Immature natural killer cell (primary cell): ENCODE data around the gene SIK2. TPM values are rescaled to one million over a fixed set of nuclear protein-coding genes. Genes with fewer than 3 reads are reported as not detected.

Source experiments
- polyA plus RNA-seq, 3 donors: library from polyadenylated mRNA; unstranded; fragments of 300-500 nt; fragmentation: Illumina TruSeq; gene quantifications; one replicate each; pipeline ENCODE4 v1.2.3, GENCODE V29; 2021

The SIK2 gene
- polyA plus RNA-seq, 3 donors from 2014 or later, result 0.04 to 0.38 (median 0.13) TPM

Other genes starting within 250 kb of the SIK2 start
- under 1 TPM in 1 of 3 donors, not detected in 2; 0.09 TPM for gene POU2AF1, start 223.2 kb upstream of the SIK2 start, polyA plus RNA-seq
- not detected for gene BTG4, start 90.1 kb upstream of the SIK2 start, polyA plus RNA-seq
- gene HOATZ, start 87.7 kb upstream of the SIK2 start, polyA plus RNA-seq, result not detected
- 1 to 10 TPM in 1 of 3 donors, not detected in 2; 1.6 TPM for gene LAYN, start 61.7 kb upstream of the SIK2 start, polyA plus RNA-seq
- gene PPP2R1B, start 163.9 kb downstream of the SIK2 start, polyA plus RNA-seq, result 10 to 100 TPM; 12.0 to 20.3 (median 13.4) TPM